GM12873 (cell line): Measurements from ENCODE around the gene GAB4.

Source experiments
- TF ChIP-seq, protein P1 (sequence below): IDR thresholded peaks from 2 replicates; pipeline ENCODE4 v1.5.1; 2012; ENCODE audit warnings: low read depth, mild to moderate bottlenecking, moderate library complexity, low read length, control low read depth; ENCODE audit not compliant: insufficient read depth; ENCODE audit errors: missing control alignments

The GAB4 gene, protein sequence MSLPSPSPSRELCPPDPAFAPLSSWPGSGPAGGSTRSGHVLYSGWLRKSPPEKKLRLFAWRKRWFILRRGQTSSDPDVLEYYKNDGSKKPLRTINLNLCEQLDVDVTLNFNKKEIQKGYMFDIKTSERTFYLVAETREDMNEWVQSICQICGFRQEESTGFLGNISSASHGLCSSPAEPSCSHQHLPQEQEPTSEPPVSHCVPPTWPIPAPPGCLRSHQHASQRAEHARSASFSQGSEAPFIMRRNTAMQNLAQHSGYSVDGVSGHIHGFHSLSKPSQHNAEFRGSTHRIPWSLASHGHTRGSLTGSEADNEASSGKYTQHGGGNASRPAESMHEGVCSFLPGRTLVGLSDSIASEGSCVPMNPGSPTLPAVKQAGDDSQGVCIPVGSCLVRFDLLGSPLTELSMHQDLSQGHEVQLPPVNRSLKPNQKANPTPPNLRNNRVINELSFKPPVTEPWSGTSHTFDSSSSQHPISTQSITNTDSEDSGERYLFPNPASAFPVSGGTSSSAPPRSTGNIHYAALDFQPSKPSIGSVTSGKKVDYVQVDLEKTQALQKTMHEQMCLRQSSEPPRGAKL

GRCh38 chr22:17007852-17008731 is at the start of gene GAB4:
Gene GAB4 (minus strand): TSS chr22:17008222. CDS start chr22:17008114, 108 bp downstream.
- TF ChIP-seq, protein P1, sequence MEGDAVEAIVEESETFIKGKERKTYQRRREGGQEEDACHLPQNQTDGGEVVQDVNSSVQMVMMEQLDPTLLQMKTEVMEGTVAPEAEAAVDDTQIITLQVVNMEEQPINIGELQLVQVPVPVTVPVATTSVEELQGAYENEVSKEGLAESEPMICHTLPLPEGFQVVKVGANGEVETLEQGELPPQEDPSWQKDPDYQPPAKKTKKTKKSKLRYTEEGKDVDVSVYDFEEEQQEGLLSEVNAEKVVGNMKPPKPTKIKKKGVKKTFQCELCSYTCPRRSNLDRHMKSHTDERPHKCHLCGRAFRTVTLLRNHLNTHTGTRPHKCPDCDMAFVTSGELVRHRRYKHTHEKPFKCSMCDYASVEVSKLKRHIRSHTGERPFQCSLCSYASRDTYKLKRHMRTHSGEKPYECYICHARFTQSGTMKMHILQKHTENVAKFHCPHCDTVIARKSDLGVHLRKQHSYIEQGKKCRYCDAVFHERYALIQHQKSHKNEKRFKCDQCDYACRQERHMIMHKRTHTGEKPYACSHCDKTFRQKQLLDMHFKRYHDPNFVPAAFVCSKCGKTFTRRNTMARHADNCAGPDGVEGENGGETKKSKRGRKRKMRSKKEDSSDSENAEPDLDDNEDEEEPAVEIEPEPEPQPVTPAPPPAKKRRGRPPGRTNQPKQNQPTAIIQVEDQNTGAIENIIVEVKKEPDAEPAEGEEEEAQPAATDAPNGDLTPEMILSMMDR, result no peak

DNA sequence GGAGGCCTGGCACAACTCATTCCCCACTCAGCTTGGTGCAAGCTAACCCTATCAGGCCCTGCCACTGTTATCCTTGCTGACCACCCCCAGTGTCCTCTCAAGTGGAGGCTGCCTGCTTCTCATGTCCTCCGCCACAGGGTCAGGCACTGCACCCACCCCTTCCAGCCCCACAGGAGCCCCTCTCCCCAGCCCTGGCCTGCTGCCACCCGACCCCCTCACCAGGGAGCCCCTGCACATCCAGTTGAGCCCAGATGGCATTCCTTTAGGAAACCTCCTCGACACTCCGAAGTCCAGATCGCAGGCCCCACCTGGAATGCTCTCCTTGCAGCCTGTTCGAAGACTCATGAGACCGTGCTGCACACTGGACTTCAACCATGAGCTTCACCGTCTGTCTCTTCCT is 48.8 kb upstream of the GAB4 start:
- TF ChIP-seq, protein P1, result no peak

DNA sequence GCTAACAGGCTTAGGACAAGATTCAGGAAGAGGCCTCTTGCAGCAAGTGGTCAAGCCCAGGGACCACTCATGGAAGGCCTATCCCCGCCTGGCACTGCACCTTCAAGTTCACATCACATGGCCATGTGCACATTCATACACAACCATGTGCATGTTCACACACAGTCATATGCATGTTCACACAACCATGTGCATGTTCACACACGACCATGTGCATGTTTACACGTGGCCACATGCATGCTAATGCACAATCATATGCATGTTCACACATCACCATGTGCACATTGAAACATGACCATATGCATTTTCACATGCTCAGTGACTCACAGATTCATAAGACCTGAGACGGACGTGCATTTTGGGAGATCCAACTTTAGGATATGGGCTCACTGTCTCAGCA is 48.0 kb upstream of the GAB4 start:
- TF ChIP-seq, protein P1, result no peak

DNA sequence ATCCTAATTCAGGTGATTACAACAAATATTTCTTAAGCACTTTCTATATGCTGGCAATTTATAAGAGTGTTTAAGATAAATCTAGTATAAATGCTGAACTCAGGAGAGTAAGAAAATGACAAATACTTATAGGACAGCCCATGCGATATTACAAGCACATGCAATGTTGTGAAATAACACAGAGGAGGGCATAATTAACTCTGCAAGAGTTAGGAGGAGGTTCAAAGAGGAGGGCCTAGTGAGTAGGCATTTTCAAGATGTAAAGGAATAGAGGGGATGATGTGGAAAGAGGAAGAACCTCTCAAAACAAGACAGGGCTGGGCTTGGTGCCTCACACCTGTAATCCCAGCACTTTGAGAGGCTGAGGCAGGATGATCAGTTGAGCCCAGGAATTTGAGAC is 39.6 kb upstream of the GAB4 start:
- TF ChIP-seq, protein P1, result no peak

DNA sequence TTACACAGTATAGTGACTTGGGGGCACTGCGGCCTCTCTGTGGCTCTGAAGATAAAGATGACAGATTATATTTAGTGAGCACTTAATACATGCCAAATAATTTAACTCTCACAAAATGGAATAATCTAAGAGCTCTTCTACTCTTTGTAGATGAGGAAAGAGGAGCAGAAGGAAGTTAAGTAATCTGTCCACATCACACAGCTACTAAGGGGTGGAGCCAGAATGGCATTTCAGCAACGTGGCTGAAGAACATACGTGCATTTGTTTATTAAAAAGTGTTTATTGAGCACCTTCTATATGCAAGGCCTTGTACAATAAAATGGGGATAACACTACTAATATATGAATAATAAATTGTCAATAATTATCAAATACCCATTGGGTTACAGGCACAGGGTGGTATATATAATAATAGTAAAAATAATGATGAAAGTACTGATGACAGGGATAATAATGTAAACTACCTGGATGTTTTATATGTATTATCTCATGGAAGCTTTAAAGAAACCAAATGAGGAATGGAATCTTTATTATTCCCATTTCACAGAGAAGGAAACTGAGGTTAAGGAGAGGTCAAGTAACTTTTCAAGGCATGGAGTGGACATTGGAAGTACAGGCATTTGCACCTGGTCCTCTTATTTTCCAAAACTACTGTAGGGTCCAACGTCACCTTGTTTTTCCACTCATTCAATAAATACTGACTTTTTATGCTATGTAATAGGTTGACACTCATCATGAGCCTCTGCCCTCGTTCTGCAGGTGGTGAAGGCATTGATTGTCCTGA is 38.7 kb upstream of the GAB4 start:
- TF ChIP-seq, protein P1, result no peak

GRCh38 chr22:17043521-17043920 is 35.5 kb upstream of the GAB4 start:
- TF ChIP-seq, protein P1, result no peak

DNA sequence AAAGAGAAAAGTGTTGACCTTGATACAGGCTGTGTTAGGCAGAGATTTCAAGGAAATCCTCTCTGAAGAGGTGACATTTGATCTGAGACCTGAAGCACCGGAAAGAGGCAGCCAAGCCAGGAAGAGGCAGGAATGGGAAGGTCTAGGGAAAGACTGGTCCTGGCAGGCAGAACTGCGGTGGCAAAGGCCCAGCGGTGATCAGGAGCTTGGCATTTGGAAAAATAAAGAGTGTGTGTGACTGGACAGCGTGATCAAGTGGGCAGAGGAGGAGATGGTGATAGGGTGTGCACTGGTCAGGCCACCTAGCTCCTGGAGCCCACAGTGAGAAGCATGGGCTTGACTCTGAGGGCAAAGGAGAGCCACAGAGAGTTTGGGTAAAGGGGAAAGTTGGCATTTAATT is 27.2 kb upstream of the GAB4 start:
- TF ChIP-seq, protein P1, result no peak
